OCI-LY7 (cell line): ENCODE data around the gene ZNF439. TPM values are rescaled to one million over a fixed set of nuclear protein-coding genes. Genes with fewer than 3 reads are reported as not detected.
"Not testable (repeated sequence)": the region's sequence is repeated elsewhere in the genome, so short reads cannot be mapped to it uniquely, and the experiment has no call there.

Experiments
- BruUV-seq: library from RNA; stranded (reverse); fragments of 400-500 nt; replicated peaks from 2 replicates; lab custom pipeline; 2021; lab: Mats Ljungman, UMichigan
- CTCF ChIA-PET: fragments of 300-600 bp; sonication (Branson Sonifier 250); formaldehyde crosslinking; loops from one replicate; lab custom pipeline; 2022; ENCODE audit warnings: antibody characterized with exemption; ENCODE audit not compliant: unreplicated experiment; lab: Charles Lee
- POLR2A ChIA-PET: fragments of 300-600 bp; sonication (Branson Sonifier 250); formaldehyde crosslinking; loops from one replicate; lab custom pipeline; 2022; ENCODE audit warnings: antibody characterized with exemption; lab: Charles Lee
- DNase-seq: peaks from one replicate; pipeline ENCODE4 v3.0.0-alpha.2; 2015; ENCODE audit warnings: low spot score
- H2AFZ ChIP-seq: fragments of 200-600 bp; sonication (generic), shearing (Covaris generic); 2 replicates; pipeline ENCODE4 v1.6.1; 2014; ENCODE audit warnings: mild to moderate bottlenecking, antibody characterized with exemption, low read length, moderate library complexity
- H3K27ac ChIP-seq: fragments of 200-600 bp; sonication (generic); 2 replicates; pipeline ENCODE4 v1.5.1; 2014; ENCODE audit warnings: mixed run types, low read depth, mild to moderate bottlenecking, moderate library complexity, low read length, inconsistent platforms; ENCODE audit not compliant: poor library complexity, severe bottlenecking
- H3K36me3 ChIP-seq: fragments of 200-600 bp; sonication (generic); 2 replicates; pipeline ENCODE4 v1.6.1; 2014; ENCODE audit warnings: mild to moderate bottlenecking, antibody characterized with exemption, low read length, moderate library complexity, mixed read lengths; ENCODE audit not compliant: insufficient read depth
- H3K4me1 ChIP-seq: fragments of 200-600 bp; sonication (generic); 2 replicates; pipeline ENCODE4 v1.5.1; 2014; ENCODE audit warnings: mild to moderate bottlenecking, low read length; ENCODE audit not compliant: insufficient read depth, poor library complexity, severe bottlenecking
- H3K4me2 ChIP-seq: fragments of 200-600 bp; sonication (generic); 2 replicates; pipeline ENCODE4 v1.6.1; 2014; ENCODE audit warnings: mild to moderate bottlenecking, low read length
- H3K4me3 ChIP-seq: fragments of 200-600 bp; sonication (generic); 2 replicates; pipeline ENCODE4 v1.5.1; 2014; ENCODE audit warnings: mild to moderate bottlenecking, low read depth, low read length; ENCODE audit not compliant: poor library complexity, severe bottlenecking
- H3K79me2 ChIP-seq: fragments of 200-600 bp; sonication (generic); 2 replicates; pipeline ENCODE4 v1.6.1; 2016; ENCODE audit warnings: low read depth, mild to moderate bottlenecking, low read length, moderate library complexity, mixed read lengths; ENCODE audit not compliant: insufficient read depth
- H3K9me2 ChIP-seq: fragments of 200-600 bp; sonication (generic); 2 replicates; pipeline ENCODE4 v1.6.1; 2016; ENCODE audit warnings: mild to moderate bottlenecking, low read length, mixed read lengths; ENCODE audit not compliant: insufficient read depth
- H3K9me3 ChIP-seq: fragments of 200-600 bp; sonication (generic); 2 replicates; pipeline ENCODE4 v1.6.1; 2014; ENCODE audit warnings: mild to moderate bottlenecking, mixed run types, low read length, mixed read lengths
- H4K20me1 ChIP-seq: fragments of 200-600 bp; sonication (generic); 2 replicates; pipeline ENCODE4 v1.6.1; 2014; ENCODE audit warnings: mild to moderate bottlenecking, antibody characterized with exemption, low read length, moderate library complexity, mixed read lengths; ENCODE audit not compliant: insufficient read depth
- CTCF ChIP-seq: fragments of 200-600 bp; sonication (generic); conservative IDR thresholded peaks from 2 replicates; pipeline ENCODE4 v1.5.1; 2014; ENCODE audit warnings: mild to moderate bottlenecking, antibody characterized with exemption, low read length, moderate library complexity, mixed read lengths
- EZH2phosphoT487 ChIP-seq: fragments of 200-600 bp; sonication (generic); IDR thresholded peaks from 2 replicates; pipeline ENCODE4 v1.6.1; 2018; ENCODE audit warnings: low read depth, borderline replicate concordance, mild to moderate bottlenecking, mixed run types, antibody characterized with exemption, low read length, moderate library complexity, mixed read lengths
- intact Hi-C: fragments of 100-400 bp; cut with micrococcal nuclease; formaldehyde crosslinking; loops from one replicate; pipeline ENCODE4 v1.10.0; 2022; ENCODE audit not compliant: unreplicated experiment
- total RNA-seq, 2 experiments: library from RNA; depleted of rRNA in 1 of 2; stranded (reverse); fragments of >200 nt in 1 of 2; shearing (Covaris generic) in 1 of 2; gene quantifications; 2 replicates each; pipeline ENCODE4 v1.2.3, GENCODE V29; 2014 to 2022

Gene ZNF439
- total RNA-seq, 2 experiments from 2014 or later, result 33.8 to 40.2 TPM

GRCh38 chr19:11872624-11873023 lies 24.1 kb downstream of the ZNF439 start:
- TF ChIP-seq CTCF, result no peak
- no peak for TF ChIP-seq EZH2phosphoT487
- H3K4me1 ChIP-seq, result no peaks in the 10 kb centered on the region
- H2AFZ ChIP-seq, result no peak overlapping the region
- CTCF ChIA-PET, result no interaction called here
- H3K4me3 ChIP-seq, result no peak overlapping the region
- H4K20me1 ChIP-seq, result no peaks in the 10 kb centered on the region
- H3K4me2 ChIP-seq, result no peak overlapping the region
- POLR2A ChIA-PET, result no interaction called here
- H3K9me3 ChIP-seq, result peaks cover 6% of the 10 kb centered on the region; the same call in 1 of the 2 replicates
- no peaks in the 10 kb centered on the region for H3K9me2 ChIP-seq
- intact Hi-C loops, result no loop called here
- H3K27ac ChIP-seq, result no peak overlapping the region
- peaks cover 28% of the 10 kb centered on the region for H3K36me3 ChIP-seq
- no peaks in the 10 kb centered on the region for H3K79me2 ChIP-seq
- no peak for DNase-seq
- BruUV-seq, result no TSS peak

- H3K9me2 ChIP-seq, result no peaks in the 10 kb centered on the region
- no peak for TF ChIP-seq EZH2phosphoT487
- TF ChIP-seq CTCF, result no peak
- no peaks in the 10 kb centered on the region for H3K79me2 ChIP-seq
- no peaks in the 10 kb centered on the region for H4K20me1 ChIP-seq
- peaks cover 3% of the 10 kb centered on the region; the same call in 1 of the 2 replicates for H3K9me3 ChIP-seq
- ChIA-PET CTCF (no interaction called here), POLR2A (interaction anchor here (0.6 to 1.0 kb wide), 2 partner anchors 76 to 112 kb away, joined by 3 read pairs; no protein-coding TSS in a partner anchor)
- H3K36me3 ChIP-seq, result peaks cover 17% of the 10 kb centered on the region
- H3K4me2 ChIP-seq, result no peak overlapping the region
- H3K4me3 ChIP-seq, result no peak overlapping the region
- no peak overlapping the region for H3K27ac ChIP-seq
- DNase-seq, result no peak
- no peaks in the 10 kb centered on the region for H3K4me1 ChIP-seq
- H2AFZ ChIP-seq, result no peak overlapping the region
- no TSS peak for BruUV-seq
- intact Hi-C loops, result no loop called here
Observed at GRCh38 chr19:11873762-11874161, 25.2 kb downstream of the ZNF439 start.

- CTCF ChIA-PET, result not testable (repeated sequence)
Observed at GRCh38 chr19:11879687-11880266, 31.3 kb downstream of the ZNF439 start.

More at GRCh38 chr19:11879687-11880266, 31.3 kb downstream of the ZNF439 start:
- intact Hi-C loops, result loop anchor here (2.0 to 5.0 kb wide), 4 partner anchors 43 to 793 kb away; partner anchors contain the start of genes ZNF20 and ZNF878
- H3K9me3 ChIP-seq, H3K4me1 ChIP-seq, BruUV-seq, H4K20me1 ChIP-seq, H3K79me2 ChIP-seq, H2AFZ ChIP-seq, H3K36me3 ChIP-seq, H3K9me2 ChIP-seq, H3K27ac ChIP-seq, H3K4me3 ChIP-seq, POLR2A ChIA-PET, H3K4me2 ChIP-seq: not testable (repeated sequence)
- DNase-seq, result peak; percentile 23
- TF ChIP-seq CTCF, result peak; percentile 76
